Gastrocnemius medialis (tissue), 4 donors: ENCODE data around the gene ANKS1B.

Experiments
- CTCF ChIP-seq, 5 experiments: fragments of 450-650 bp in 3 of 5; fragments of 200-600 bp in 2 of 5; sonication (generic) in 2 of 5; IDR thresholded peaks in 4 of 5; conservative IDR thresholded peaks in 1 of 5; 1 replicate in 4 of 5; 2 replicates in 1 of 5; pipeline ENCODE4 v1.5.1; 2016 to 2019; ENCODE audit warnings: antibody characterized with exemption in 5 of 5, mild to moderate bottlenecking in 3 of 5, moderate library complexity in 3 of 5
- POLR2A ChIP-seq, 2 donors: fragments of 450-650 bp; IDR thresholded peaks; one replicate each; pipeline ENCODE4 v1.6.1; 2017; ENCODE audit warnings: antibody characterized with exemption in 2 of 2, mild to moderate bottlenecking in 2 of 2, moderate library complexity in 2 of 2

GRCh38 chr12:99170037-99170436, 814.7 kb downstream of the ANKS1B start:
- TF ChIP-seq CTCF (IDR thresholded peaks at IDR 0.05 in 4 of 5, conservative IDR thresholded peaks at IDR 0.05 in 1 of 5) = no peak
- no peak for TF ChIP-seq POLR2A (IDR thresholded peaks at IDR 0.05)
